Parathyroid adenoma (tissue), 2 donors: ENCODE data around the gene DLX6.

Experiments
- H2AFZ ChIP-seq: fragments of 300-600 bp; sonication (generic); one replicate; pipeline ENCODE4 v1.7.0; 2017; ENCODE audit warnings: antibody characterized with exemption, mild to moderate bottlenecking
- H3K27ac ChIP-seq: fragments of 300-600 bp; sonication (generic); one replicate; pipeline ENCODE4 v1.7.0; 2017
- H3K27me3 ChIP-seq: fragments of 300-600 bp; sonication (generic); one replicate; pipeline ENCODE4 v1.7.0; 2017; ENCODE audit warnings: low read length; ENCODE audit not compliant: control insufficient read depth, insufficient read depth
- H3K36me3 ChIP-seq: fragments of 300-600 bp; sonication (generic); one replicate; pipeline ENCODE4 v1.7.0; 2017; ENCODE audit warnings: low read length; ENCODE audit not compliant: control insufficient read depth, insufficient read depth
- H3K4me1 ChIP-seq: fragments of 300-600 bp; sonication (generic); one replicate; pipeline ENCODE4 v1.7.0; 2017; ENCODE audit warnings: control low read depth
- H3K4me2 ChIP-seq: fragments of 300-600 bp; sonication (generic); one replicate; pipeline ENCODE4 v1.7.0; 2017; ENCODE audit warnings: low read length
- H3K4me3 ChIP-seq: fragments of 300-600 bp; sonication (generic); one replicate; pipeline ENCODE4 v1.7.0; 2017; ENCODE audit warnings: low read depth, low read length
- H3K79me2 ChIP-seq: fragments of 300-600 bp; sonication (generic); one replicate; pipeline ENCODE4 v1.7.0; 2017; ENCODE audit warnings: control low read depth
- H3K9ac ChIP-seq: fragments of 300-600 bp; sonication (generic); one replicate; pipeline ENCODE4 v1.7.0; 2017; ENCODE audit warnings: mild to moderate bottlenecking
- H3K9me3 ChIP-seq: fragments of 300-600 bp; sonication (generic); one replicate; pipeline ENCODE4 v1.7.0; 2017; ENCODE audit warnings: low read length; ENCODE audit not compliant: control insufficient read depth
- TF ChIP-seq, protein P1 (sequence below): fragments of 300-600 bp; sonication (generic); IDR thresholded peaks from one replicate; pipeline ENCODE4 v1.7.0; 2017; ENCODE audit warnings: antibody characterized with exemption, mild to moderate bottlenecking
- donor health status: primary hyperparathyroidism.

DLX6 gene

DNA sequence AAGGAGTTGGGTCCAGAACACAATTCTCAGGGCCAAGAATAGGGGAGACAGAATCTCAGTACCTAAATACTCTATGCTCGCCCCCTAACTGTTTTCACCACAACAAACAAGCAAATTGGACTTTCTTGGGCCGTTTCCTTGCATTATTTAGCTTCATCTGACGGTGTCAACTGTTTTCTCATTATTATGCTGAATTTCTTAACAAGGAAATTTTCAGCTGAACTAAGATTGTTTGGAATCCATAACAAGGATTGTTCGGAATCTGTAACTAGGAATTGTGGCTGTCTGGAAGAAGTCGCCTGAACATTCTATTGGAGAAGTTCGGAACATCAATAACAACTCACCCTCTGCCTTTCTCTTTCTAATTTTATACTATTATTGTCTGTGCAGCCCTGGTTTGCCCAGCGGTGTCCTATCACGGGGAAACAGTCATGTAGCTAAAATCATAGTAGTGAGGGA is 15.5 kb upstream of the DLX6 start:
- Histone ChIP-seq H3K4me3 (no peak overlapping the region), H3K9me3 (no peaks in the 10 kb centered on the region), H3K27ac (no peak overlapping the region), H3K36me3 (no peaks in the 10 kb centered on the region), H3K9ac (no peak overlapping the region), H3K4me1 (no peaks in the 10 kb centered on the region), H3K79me2 (no peaks in the 10 kb centered on the region), H3K27me3 (peaks cover 15% of the 10 kb centered on the region), H3K4me2 (no peak overlapping the region), H2AFZ (no peak overlapping the region)
- TF ChIP-seq, protein P1, sequence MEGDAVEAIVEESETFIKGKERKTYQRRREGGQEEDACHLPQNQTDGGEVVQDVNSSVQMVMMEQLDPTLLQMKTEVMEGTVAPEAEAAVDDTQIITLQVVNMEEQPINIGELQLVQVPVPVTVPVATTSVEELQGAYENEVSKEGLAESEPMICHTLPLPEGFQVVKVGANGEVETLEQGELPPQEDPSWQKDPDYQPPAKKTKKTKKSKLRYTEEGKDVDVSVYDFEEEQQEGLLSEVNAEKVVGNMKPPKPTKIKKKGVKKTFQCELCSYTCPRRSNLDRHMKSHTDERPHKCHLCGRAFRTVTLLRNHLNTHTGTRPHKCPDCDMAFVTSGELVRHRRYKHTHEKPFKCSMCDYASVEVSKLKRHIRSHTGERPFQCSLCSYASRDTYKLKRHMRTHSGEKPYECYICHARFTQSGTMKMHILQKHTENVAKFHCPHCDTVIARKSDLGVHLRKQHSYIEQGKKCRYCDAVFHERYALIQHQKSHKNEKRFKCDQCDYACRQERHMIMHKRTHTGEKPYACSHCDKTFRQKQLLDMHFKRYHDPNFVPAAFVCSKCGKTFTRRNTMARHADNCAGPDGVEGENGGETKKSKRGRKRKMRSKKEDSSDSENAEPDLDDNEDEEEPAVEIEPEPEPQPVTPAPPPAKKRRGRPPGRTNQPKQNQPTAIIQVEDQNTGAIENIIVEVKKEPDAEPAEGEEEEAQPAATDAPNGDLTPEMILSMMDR = no peak

DNA sequence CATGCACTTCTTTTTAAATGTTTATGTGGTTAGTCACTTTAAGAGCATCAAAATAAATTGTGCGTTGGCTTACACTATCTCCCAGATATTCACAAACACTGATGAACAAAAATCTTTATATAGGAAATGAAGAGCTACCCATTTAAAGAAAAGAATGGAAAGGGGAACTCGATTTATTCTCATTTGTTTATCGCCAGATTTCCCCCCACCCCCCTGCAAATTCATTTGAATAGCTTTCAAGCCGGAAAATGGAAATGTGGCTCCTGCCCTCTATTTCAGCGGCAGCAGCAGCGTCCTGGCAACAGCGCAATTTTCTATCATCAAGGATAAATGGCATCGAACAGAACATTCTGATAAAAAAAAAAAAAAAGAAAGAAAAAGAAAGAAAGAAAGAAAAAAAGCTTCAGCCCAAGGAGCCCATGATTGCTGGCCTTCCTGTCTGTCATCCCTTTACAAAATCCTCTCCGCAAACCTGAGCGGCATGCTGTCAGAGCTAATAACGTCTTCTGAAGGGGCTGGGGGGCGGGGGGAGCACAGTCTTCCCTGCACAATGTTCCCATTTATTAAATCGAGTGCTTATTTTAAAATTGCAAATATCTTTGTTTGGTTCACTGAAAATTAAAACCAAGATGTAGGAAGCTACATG is 13.7 kb upstream of the DLX6 start:
- peaks cover 15% of the 10 kb centered on the region for H3K27me3 ChIP-seq
- H3K4me2 ChIP-seq = no peak overlapping the region
- H2AFZ ChIP-seq = no peak overlapping the region
- no peak overlapping the region for H3K4me3 ChIP-seq
- no peak overlapping the region for H3K9ac ChIP-seq
- H3K79me2 ChIP-seq = no peaks in the 10 kb centered on the region
- H3K36me3 ChIP-seq = no peaks in the 10 kb centered on the region
- no peaks in the 10 kb centered on the region for H3K4me1 ChIP-seq
- TF ChIP-seq, protein P1 = no peak
- H3K27ac ChIP-seq = no peak overlapping the region
- no peaks in the 10 kb centered on the region for H3K9me3 ChIP-seq

DNA sequence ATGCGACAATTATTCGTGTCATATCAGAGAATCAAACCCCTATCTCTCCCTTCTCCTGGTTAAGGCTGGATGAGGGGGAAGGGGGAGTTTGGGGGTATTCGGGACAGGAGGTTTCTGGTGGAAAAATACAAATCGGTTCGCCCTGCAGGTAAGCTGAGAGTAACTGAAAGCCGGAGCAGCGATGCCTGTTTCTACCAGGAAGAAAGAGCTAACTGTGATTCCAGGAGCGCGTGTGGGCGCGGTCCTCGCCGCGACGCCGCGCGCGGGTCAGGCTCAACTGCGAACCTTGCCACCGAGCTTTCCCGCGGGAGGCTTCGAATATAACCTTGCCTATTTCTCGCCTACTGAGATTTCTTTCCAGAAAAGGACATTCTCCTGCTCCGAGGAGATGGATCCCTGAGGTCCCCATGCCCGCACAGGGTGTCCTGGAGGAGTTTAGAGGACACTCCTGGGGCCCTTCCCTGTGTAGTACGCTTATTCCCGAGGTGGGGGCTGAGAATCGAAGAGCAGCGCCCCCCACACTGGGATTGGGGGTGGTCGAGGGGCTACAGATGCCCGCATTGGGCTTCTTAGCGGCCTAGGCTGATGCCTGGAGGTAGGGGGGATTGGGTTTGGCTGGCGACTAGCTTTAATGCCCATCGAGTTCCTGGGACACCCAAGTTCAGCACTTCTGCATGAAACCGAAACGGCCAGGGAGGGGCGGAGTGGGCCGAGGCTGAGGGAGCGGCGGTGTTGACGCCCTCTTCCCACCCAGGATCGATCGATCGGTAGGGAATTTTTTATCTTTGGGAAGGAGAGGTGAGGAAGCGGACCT is 13.0 kb upstream of the DLX6 start:
- H3K4me3 ChIP-seq = no peak overlapping the region
- H3K36me3 ChIP-seq = no peaks in the 10 kb centered on the region
- TF ChIP-seq, protein P1 = no peak
- no peaks in the 10 kb centered on the region for H3K4me1 ChIP-seq
- H3K4me2 ChIP-seq = no peak overlapping the region
- H3K79me2 ChIP-seq = no peaks in the 10 kb centered on the region
- H3K9ac ChIP-seq = no peak overlapping the region
- no peaks in the 10 kb centered on the region for H3K9me3 ChIP-seq
- H3K27me3 ChIP-seq = peaks cover 15% of the 10 kb centered on the region
- no peak overlapping the region for H2AFZ ChIP-seq
- H3K27ac ChIP-seq = no peak overlapping the region

DNA sequence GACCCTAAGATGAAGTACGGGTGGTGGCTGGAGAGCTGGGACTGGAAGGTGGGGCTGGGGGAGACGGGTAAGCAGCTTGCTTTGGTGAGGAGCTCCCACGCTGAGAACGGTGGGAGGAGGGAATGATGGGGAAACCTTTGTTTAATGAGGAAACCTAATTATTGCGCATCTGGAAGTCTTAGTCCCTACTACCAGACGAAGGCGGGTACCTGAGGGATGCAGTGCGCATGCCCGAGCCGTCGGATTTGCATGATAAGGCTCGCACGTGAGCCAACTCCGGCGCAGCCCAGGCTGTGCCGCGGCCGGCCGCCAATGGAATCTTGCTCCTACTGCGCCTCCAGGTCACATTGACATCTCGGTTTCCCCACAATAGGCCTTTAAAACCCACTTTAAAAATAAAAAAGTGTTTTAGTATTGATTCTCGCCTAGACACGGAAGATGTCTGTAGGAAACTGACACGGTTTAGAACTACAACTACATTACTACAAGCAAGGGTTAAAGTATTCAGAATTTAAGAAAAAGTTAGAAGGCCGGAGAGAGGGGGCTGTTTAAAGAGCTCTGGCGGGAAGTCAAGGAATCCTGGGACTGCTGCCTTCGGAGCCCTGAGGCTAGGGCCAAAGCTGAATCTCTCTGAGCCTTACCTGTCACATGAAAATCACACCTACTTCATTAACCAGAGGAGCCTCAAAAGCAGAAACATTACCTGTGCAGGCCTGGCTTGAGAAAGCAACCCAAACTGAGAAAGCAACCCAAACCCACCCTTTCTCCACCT is 12.1 kb upstream of the DLX6 start:
- Histone ChIP-seq H3K27me3 (peaks cover 11% of the 10 kb centered on the region), H3K4me3 (no peak overlapping the region), H3K4me2 (no peak overlapping the region), H3K36me3 (no peaks in the 10 kb centered on the region), H2AFZ (no peak overlapping the region), H3K9ac (no peak overlapping the region), H3K79me2 (no peaks in the 10 kb centered on the region), H3K9me3 (no peaks in the 10 kb centered on the region), H3K4me1 (no peaks in the 10 kb centered on the region), H3K27ac (no peak overlapping the region)
- TF ChIP-seq, protein P1 = no peak
